ENCODE measurements around the gene MAPK9. TPM values are rescaled to one million over a fixed set of nuclear protein-coding genes. Genes with fewer than 3 reads are reported as not detected.

The MAPK9 gene
- total RNA-seq, 1 experiment from 2014 or later: 43.4 TPM

DNA sequence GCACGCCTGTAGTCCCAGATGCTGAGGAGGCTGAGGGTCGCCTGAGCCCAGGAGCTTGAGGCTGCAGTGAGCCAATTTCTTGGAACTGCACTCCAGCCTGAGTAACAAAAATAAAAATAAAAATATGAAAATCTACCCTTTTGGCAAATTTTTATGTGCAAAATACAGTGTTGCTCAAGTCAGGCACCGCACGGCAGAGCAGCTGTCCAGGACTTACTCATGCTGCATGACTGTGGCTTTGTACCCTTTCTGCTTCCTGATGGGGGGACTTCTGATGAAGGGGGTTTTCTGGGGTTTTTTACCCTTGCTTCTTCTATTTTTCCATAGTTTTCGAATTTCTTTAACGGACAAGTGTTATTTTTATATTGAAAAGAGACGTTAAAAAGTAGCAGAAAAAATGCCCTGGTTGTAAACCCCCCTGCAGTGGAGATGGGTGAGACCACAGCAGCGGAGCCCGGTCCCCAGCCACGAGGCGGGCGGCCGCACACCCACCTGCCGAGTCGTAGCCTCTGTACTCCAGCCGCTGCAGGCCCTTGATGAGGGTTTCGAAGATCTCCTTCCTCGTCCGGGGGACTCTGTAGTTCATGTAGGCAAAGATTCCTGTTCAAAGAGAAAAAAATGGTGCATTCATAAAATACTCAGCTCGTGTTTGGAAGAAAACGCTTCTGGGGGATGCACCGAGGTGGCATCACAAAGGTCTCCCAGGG is 46.3 kb upstream of the MAPK9 start:
- H3K79me2 ChIP-seq (ENCODE audit: insufficient read depth, low read length): no peaks in the 10 kb centered on the region
- H3K27ac ChIP-seq (ENCODE audit: low read depth, low read length): no peak overlapping the region
- no TSS peak for BruUV-seq (replicated peaks)
- H4K20me1 ChIP-seq (ENCODE audit: insufficient read depth): no peaks in the 10 kb centered on the region
- H3K27me3 ChIP-seq (ENCODE audit: insufficient read depth, low read length): no peaks in the 10 kb centered on the region
- no peak overlapping the region for H3K9ac ChIP-seq (ENCODE audit: low read length)
- POLR2A ChIA-PET: no interaction called here
- no peak for DNase-seq (ENCODE audit: low read depth, low spot score)
- CTCF ChIA-PET: interaction anchor here (0.9 to 1.3 kb wide), 2 partner anchors 9 to 10 kb away, joined by 4 to 7 read pairs; no protein-coding TSS in a partner anchor
- no peak overlapping the region for H3K4me2 ChIP-seq (ENCODE audit: low read length)
- ATAC-seq: no peak
- H3K9me2 ChIP-seq (ENCODE audit: insufficient read depth): no peaks in the 10 kb centered on the region
- H3K9me3 ChIP-seq (ENCODE audit: control insufficient read depth in 1 of 2, insufficient read depth in 1 of 2, low read depth in 1 of 2, low read length in 2 of 2): no peaks in the 10 kb centered on the region
- H3K36me3 ChIP-seq (ENCODE audit: control insufficient read depth in 1 of 2, insufficient read depth in 2 of 2, low read length in 2 of 2): peaks cover 0 to 2% of the 10 kb centered on the region in 2 experiments; a peak in 2 of 4 replicates
- H3K4me3 ChIP-seq (replicated peaks in 1 of 2; ENCODE audit: low read depth in 1 of 2, low read length in 2 of 2): no peak overlapping the region
- intact Hi-C loops (cut with micrococcal nuclease): no loop called here
- RAD21 ChIA-PET (ENCODE audit: low non-redundant PET in 1 of 2, low total read pairs in 2 of 2, uncharacterized antibody in 2 of 2, unreplicated experiment in 2 of 2): interaction anchor here in 1 of 2 experiments (0.5 kb wide), 1 partner anchor 45 kb away, joined by 3 read pairs; no protein-coding TSS in a partner anchor
- TF ChIP-seq MAX (IDR thresholded peaks at IDR 0.05): no peak
- no peak for TF ChIP-seq POLR2A (IDR thresholded peaks at IDR 0.05; ENCODE audit: borderline replicate concordance, extremely low read depth, insufficient read depth, insufficient read length)
- TF ChIP-seq, protein P1, sequence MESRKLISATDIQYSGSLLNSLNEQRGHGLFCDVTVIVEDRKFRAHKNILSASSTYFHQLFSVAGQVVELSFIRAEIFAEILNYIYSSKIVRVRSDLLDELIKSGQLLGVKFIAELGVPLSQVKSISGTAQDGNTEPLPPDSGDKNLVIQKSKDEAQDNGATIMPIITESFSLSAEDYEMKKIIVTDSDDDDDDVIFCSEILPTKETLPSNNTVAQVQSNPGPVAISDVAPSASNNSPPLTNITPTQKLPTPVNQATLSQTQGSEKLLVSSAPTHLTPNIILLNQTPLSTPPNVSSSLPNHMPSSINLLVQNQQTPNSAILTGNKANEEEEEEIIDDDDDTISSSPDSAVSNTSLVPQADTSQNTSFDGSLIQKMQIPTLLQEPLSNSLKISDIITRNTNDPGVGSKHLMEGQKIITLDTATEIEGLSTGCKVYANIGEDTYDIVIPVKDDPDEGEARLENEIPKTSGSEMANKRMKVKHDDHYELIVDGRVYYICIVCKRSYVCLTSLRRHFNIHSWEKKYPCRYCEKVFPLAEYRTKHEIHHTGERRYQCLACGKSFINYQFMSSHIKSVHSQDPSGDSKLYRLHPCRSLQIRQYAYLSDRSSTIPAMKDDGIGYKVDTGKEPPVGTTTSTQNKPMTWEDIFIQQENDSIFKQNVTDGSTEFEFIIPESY (IDR thresholded peaks at IDR 0.05; ENCODE audit: extremely low read depth, insufficient replicate concordance, low read length): no peak
- TF ChIP-seq EZH2 (IDR thresholded peaks at IDR 0.05): no peak
- TF ChIP-seq FOSL1 (IDR thresholded peaks at IDR 0.05; ENCODE audit: low read depth): no peak
- no peak for TF ChIP-seq ZNF274 (IDR thresholded peaks at IDR 0.05; ENCODE audit: low read depth, low read length)
- TF ChIP-seq RAD21 (IDR thresholded peaks at IDR 0.05; ENCODE audit: low read depth): no peak
- no peak for TF ChIP-seq POLR2AphosphoS5 (IDR thresholded peaks at IDR 0.05; ENCODE audit: low read depth, low read length)
- TF ChIP-seq REST (IDR thresholded peaks at IDR 0.05; ENCODE audit: low read depth): no peak
- no peak for TF ChIP-seq ATF3 (IDR thresholded peaks at IDR 0.05)
- TF ChIP-seq ELF1 (IDR thresholded peaks at IDR 0.05; ENCODE audit: borderline replicate concordance, low read depth): no peak
- H3K4me1 ChIP-seq (ENCODE audit: control insufficient read depth in 1 of 2, insufficient read depth in 2 of 2, low read length in 2 of 2): peaks cover 15 to 22% of the 10 kb centered on the region in 2 experiments
- no peak overlapping the region for H2AFZ ChIP-seq (ENCODE audit: low read depth, low read length, poor library complexity, severe bottlenecking)

Data from HCT116 (cell line).